ENCODE measurements around the gene SUSD3. TPM values are rescaled to one million over a fixed set of nuclear protein-coding genes. Genes with fewer than 3 reads are reported as not detected.

Gene SUSD3
- total and polyA plus RNA-seq, 10 of the 15 experiments (the other 5 are each of a cell fraction or from before 2014, with no cell fraction given): 2.5 to 92.0 (median 31.1) TPM

DNA sequence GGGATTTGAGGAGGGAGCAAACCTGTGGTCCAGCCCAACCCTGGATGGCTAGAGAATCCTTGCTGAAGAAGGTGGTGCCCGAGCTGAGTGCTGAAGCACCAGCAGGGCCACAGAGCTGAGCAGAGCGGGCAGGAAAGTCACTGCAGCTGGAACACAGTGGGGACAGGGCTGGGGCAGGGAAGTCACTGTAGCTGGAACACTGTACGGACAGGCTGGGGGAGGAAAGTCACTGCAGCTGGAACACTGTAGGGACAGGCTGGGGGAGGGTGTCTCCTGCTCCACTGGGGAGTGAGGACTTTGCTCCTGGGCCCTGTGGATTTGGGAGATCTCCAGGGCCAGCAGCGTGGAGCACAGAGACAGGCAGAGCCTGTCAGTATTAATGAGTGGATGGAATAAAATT lies 9.0 kb upstream of the SUSD3 start (continued):
- TF ChIP-seq, protein P1, sequence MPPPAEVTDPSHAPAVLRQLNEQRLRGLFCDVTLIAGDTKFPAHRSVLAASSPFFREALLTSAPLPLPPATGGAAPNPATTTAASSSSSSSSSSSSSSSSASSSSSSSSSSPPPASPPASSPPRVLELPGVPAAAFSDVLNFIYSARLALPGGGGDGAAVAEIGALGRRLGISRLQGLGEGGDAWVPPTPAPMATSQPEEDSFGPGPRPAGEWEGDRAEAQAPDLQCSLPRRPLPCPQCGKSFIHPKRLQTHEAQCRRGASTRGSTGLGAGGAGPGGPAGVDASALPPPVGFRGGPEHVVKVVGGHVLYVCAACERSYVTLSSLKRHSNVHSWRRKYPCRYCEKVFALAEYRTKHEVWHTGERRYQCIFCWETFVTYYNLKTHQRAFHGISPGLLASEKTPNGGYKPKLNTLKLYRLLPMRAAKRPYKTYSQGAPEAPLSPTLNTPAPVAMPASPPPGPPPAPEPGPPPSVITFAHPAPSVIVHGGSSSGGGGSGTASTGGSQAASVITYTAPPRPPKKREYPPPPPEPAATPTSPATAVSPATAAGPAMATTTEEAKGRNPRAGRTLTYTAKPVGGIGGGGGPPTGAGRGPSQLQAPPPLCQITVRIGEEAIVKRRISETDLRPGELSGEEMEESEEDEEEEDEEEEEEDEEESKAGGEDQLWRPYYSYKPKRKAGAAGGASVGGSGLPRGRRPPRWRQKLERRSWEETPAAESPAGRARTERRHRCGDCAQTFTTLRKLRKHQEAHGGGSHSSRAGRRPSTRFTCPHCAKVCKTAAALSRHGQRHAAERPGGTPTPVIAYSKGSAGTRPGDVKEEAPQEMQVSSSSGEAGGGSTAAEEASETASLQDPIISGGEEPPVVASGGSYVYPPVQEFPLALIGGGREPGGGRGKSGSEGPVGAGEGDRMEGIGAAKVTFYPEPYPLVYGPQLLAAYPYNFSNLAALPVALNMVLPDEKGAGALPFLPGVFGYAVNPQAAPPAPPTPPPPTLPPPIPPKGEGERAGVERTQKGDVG (CRISPR knock-in tag; IDR thresholded peaks at IDR 0.05): no peak
- TF ChIP-seq, protein P2, sequence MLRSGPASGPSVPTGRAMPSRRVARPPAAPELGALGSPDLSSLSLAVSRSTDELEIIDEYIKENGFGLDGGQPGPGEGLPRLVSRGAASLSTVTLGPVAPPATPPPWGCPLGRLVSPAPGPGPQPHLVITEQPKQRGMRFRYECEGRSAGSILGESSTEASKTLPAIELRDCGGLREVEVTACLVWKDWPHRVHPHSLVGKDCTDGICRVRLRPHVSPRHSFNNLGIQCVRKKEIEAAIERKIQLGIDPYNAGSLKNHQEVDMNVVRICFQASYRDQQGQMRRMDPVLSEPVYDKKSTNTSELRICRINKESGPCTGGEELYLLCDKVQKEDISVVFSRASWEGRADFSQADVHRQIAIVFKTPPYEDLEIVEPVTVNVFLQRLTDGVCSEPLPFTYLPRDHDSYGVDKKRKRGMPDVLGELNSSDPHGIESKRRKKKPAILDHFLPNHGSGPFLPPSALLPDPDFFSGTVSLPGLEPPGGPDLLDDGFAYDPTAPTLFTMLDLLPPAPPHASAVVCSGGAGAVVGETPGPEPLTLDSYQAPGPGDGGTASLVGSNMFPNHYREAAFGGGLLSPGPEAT (IDR thresholded peaks at IDR 0.05; ENCODE audit: low read depth): no peak

DNA sequence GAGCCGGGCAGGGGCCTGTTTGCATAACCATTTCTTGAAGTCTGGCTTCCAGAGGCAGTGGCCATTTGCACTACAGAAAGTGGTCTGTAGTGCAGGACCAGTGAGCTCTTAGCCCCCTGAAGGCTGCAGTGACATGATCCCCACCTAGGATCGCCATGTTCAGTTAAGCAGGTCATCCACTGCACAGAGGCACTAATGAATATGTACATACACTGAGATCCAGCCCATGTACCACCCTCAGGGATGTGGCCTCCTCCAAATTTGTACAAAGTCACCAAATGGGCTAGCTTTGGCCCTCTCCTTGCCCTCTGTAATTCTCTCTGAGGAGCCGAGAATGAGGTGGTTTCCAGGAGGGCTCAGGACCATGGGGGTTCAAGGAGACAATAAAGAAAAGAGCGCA lies 8.3 kb upstream of the SUSD3 start:
- Histone ChIP-seq H3K27ac (ENCODE audit: control insufficient read depth, insufficient read depth) (no peak overlapping the region), H3K79me2 (ENCODE audit: control insufficient read depth, insufficient read depth, low read length) (no peaks in the 10 kb centered on the region), H3K36me3 (ENCODE audit: control insufficient read depth in 2 of 2, insufficient read depth in 2 of 2, low read length in 1 of 2) (no peaks in the 10 kb centered on the region), H3K4me1 (ENCODE audit: control insufficient read depth, insufficient read depth, low read length) (no peaks in the 10 kb centered on the region), H3K9me3 (replicated peaks; ENCODE audit: control insufficient read depth, insufficient read depth, low read length) (no peaks in the 10 kb centered on the region), H3K9ac (ENCODE audit: control insufficient read depth, insufficient read depth, low read length) (no peak overlapping the region), H2AFZ (ENCODE audit: control insufficient read depth, low read depth, low read length) (no peak overlapping the region), H3K4me3 (no peak overlapping the region), H4K20me1 (ENCODE audit: control insufficient read depth, insufficient read depth) (no peaks in the 10 kb centered on the region), H3K27me3 (replicated peaks in 1 of 2; ENCODE audit: control insufficient read depth in 2 of 2, insufficient read depth in 2 of 2, low read length in 1 of 2) (no peaks in the 10 kb centered on the region; a peak in 1 of 4 replicates), H3K4me2 (ENCODE audit: control insufficient read depth, insufficient read depth) (no peak overlapping the region)
- CTCF ChIA-PET: interaction anchor here (0.6 to 2.1 kb wide), 2 partner anchors 10 to 47 kb away, joined by 3 to 8 read pairs; no protein-coding TSS in a partner anchor
- POLR2A ChIA-PET: interaction anchor here (1.2 kb wide), 1 partner anchor 9 kb away, joined by 3 read pairs; no protein-coding TSS in a partner anchor
- intact Hi-C loops (cut with micrococcal nuclease; ENCODE audit: unreplicated experiment) (no loop called here), in situ Hi-C loops (cut with MboI) (no loop called here)
- FAIRE-seq (no peak), DNase-seq (ENCODE audit: low read depth, low spot score) (no peak), ATAC-seq (no peak)
- RAD21 ChIA-PET (ENCODE audit: unreplicated experiment): interaction anchor here (2.1 kb wide), 1 partner anchor 47 kb away, joined by 5 read pairs; no protein-coding TSS in a partner anchor
- BruUV-seq (replicated peaks): no TSS peak
- SMC1A ChIA-PET (ENCODE audit: uncharacterized antibody, unreplicated experiment): interaction anchor here (0.6 to 2.8 kb wide), 3 partner anchors 10 to 47 kb away, joined by 3 to 7 read pairs (median 3); no protein-coding TSS in a partner anchor
- 62% methylated on average over 4 of the region's 4 CpGs for WGBS (ENCODE audit: insufficient coverage, insufficient replicate concordance, low lambda C conversion rate, missing lambda C conversion rate)
- TF ChIP-seq, protein P3, sequence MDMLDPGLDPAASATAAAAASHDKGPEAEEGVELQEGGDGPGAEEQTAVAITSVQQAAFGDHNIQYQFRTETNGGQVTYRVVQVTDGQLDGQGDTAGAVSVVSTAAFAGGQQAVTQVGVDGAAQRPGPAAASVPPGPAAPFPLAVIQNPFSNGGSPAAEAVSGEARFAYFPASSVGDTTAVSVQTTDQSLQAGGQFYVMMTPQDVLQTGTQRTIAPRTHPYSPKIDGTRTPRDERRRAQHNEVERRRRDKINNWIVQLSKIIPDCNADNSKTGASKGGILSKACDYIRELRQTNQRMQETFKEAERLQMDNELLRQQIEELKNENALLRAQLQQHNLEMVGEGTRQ (IDR thresholded peaks at IDR 0.05; ENCODE audit: borderline replicate concordance, low read depth, low read length): no peak
- TF ChIP-seq, protein P4, sequence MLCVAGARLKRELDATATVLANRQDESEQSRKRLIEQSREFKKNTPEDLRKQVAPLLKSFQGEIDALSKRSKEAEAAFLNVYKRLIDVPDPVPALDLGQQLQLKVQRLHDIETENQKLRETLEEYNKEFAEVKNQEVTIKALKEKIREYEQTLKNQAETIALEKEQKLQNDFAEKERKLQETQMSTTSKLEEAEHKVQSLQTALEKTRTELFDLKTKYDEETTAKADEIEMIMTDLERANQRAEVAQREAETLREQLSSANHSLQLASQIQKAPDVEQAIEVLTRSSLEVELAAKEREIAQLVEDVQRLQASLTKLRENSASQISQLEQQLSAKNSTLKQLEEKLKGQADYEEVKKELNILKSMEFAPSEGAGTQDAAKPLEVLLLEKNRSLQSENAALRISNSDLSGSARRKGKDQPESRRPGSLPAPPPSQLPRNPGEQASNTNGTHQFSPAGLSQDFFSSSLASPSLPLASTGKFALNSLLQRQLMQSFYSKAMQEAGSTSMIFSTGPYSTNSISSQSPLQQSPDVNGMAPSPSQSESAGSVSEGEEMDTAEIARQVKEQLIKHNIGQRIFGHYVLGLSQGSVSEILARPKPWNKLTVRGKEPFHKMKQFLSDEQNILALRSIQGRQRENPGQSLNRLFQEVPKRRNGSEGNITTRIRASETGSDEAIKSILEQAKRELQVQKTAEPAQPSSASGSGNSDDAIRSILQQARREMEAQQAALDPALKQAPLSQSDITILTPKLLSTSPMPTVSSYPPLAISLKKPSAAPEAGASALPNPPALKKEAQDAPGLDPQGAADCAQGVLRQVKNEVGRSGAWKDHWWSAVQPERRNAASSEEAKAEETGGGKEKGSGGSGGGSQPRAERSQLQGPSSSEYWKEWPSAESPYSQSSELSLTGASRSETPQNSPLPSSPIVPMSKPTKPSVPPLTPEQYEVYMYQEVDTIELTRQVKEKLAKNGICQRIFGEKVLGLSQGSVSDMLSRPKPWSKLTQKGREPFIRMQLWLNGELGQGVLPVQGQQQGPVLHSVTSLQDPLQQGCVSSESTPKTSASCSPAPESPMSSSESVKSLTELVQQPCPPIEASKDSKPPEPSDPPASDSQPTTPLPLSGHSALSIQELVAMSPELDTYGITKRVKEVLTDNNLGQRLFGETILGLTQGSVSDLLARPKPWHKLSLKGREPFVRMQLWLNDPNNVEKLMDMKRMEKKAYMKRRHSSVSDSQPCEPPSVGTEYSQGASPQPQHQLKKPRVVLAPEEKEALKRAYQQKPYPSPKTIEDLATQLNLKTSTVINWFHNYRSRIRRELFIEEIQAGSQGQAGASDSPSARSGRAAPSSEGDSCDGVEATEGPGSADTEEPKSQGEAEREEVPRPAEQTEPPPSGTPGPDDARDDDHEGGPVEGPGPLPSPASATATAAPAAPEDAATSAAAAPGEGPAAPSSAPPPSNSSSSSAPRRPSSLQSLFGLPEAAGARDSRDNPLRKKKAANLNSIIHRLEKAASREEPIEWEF (IDR thresholded peaks at IDR 0.05; ENCODE audit: insufficient replicate concordance, low read depth, low read length): no peak
- TF ChIP-seq CHD2 (IDR thresholded peaks at IDR 0.05; ENCODE audit: borderline replicate concordance, low read depth, low read length) (no peak), SREBF1 (IDR thresholded peaks at IDR 0.05; ENCODE audit: low read length) (no peak), SP1 (IDR thresholded peaks at IDR 0.05; ENCODE audit: low read depth, low read length) (no peak), KAT2A (conservative IDR thresholded peaks at IDR 0.05; ENCODE audit: control insufficient read depth, low read depth, low read length) (no peak), POLR2A (IDR thresholded peaks at IDR 0.05; ENCODE audit: low read depth, low read length) (no peak), RAD51 (IDR thresholded peaks at IDR 0.05) (no peak), IKZF2 (IDR thresholded peaks at IDR 0.05) (no peak), ESRRA (IDR thresholded peaks at IDR 0.05; ENCODE audit: low read length) (no peak)
